ENCODE results near the gene TMEM174. TPM values are rescaled to one million over a fixed set of nuclear protein-coding genes. Genes with fewer than 3 reads are reported as not detected.

Gene TMEM174
- total RNA-seq, 1 donor from 2014 or later, result not detected

DNA sequence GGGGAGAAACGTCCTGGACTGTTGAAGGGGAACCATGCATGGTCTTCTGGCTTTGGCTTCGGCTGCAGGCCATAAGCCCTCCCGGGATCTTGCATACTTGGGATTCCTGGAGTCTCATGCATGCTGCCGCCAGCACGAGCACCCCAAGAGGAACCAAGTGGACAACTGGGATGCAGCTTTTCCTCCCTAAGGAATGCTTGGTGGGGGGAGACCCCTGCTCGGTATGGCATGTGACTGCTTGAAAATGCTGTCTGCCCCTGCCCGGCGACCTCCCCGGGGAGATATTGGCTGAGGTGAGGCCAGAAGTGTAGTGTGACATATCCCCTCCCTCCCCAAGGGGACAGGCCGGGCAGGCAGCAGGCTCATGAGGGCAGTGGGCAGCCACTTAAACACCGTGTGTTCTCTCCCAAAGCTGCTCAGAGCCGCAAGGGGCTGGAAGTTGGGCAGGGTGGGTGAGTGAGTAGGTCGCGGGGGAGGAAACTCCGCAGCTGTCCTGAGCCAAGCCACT, 36.9 kb upstream of the TMEM174 start:
- Mint-ChIP-seq H3K4me1 (ENCODE audit: low read depth) (peaks cover 16% of the 10 kb centered on the region), H3K27ac (ENCODE audit: unreplicated experiment) (no peak overlapping the region)
- no peak for DNase-seq (ENCODE audit: low spot score)

DNA sequence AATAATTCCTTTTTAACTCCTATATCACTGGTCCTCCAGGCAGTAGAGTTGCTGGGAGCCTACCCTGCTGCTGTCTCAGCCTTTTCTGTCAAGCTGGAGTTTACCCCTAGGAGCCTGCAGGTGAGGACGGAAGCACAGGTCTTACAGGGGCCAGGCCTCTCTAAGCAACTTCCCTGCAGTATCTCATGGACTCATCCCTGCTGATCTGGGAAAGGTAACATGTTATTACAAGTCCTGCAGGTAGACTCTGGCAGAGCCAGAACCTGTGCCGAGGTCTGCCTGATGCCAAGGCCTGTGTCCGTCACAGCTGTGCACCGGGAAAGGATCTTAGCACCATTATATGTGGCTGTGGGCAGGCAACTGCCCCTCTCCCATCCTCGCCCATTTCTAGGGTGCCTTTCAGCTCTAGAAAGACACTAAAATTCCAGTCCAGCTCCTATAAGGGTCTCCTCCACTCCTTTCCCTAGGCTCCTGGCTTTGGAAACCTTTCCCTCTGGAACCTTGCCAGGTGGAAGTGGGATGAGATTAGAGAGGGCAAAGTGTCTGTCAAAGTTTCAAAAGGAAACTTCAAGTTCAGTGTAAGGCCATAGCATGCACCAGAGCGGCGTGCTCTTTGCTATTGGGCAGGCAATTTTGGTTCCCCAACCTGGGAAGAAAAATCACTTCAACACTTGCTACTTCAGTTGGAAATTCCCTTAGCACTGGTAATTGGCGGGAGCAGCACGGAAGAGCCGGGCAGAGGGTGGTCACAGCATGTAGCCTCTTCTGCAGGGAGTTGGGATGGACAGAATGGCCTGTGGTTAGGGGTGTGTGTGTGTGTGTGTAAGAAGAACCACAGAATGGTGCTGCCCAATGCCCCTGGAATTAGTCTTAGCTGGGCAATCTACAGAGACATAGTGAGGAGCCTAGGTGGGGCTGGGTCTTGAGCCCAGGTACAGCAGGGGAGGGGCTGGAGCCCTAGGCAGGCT, 35.1 kb upstream of the TMEM174 start:
- peaks cover 16% of the 10 kb centered on the region for H3K4me1 Mint-ChIP-seq (ENCODE audit: low read depth)
- H3K27me3 Mint-ChIP-seq (ENCODE audit: low read depth), result peaks cover 1% of the 10 kb centered on the region
- H3K9me3 Mint-ChIP-seq (ENCODE audit: low read depth), result no peaks in the 10 kb centered on the region
- no peak overlapping the region for H3K4me3 Mint-ChIP-seq (ENCODE audit: unreplicated experiment)
- DNase-seq (ENCODE audit: low spot score), result no peak
- no peak overlapping the region for H3K27ac Mint-ChIP-seq (ENCODE audit: unreplicated experiment)
- H3K36me3 Mint-ChIP-seq (ENCODE audit: low read depth), result no peaks in the 10 kb centered on the region
- TF ChIP-seq CTCF (IDR thresholded peaks at IDR 0.05), result no peak

More for the DNA sequence above, 36.9 kb upstream of the TMEM174 start:
- H3K36me3 Mint-ChIP-seq (ENCODE audit: low read depth), result no peaks in the 10 kb centered on the region
- TF ChIP-seq CTCF (IDR thresholded peaks at IDR 0.05), result no peak
- H3K9me3 Mint-ChIP-seq (ENCODE audit: low read depth), result no peaks in the 10 kb centered on the region
- no peaks in the 10 kb centered on the region for H3K27me3 Mint-ChIP-seq (ENCODE audit: low read depth)
- no peak overlapping the region for H3K4me3 Mint-ChIP-seq (ENCODE audit: unreplicated experiment)

- H3K9me3 Mint-ChIP-seq (ENCODE audit: low read depth), result no peaks in the 10 kb centered on the region
- no peaks in the 10 kb centered on the region for H3K36me3 Mint-ChIP-seq (ENCODE audit: low read depth)
- H3K27ac Mint-ChIP-seq (ENCODE audit: unreplicated experiment), result no peak overlapping the region
- H3K4me3 Mint-ChIP-seq (ENCODE audit: unreplicated experiment), result no peak overlapping the region
- peaks cover 1% of the 10 kb centered on the region for H3K27me3 Mint-ChIP-seq (ENCODE audit: low read depth)
- no peak for DNase-seq (ENCODE audit: low spot score)
- H3K4me1 Mint-ChIP-seq (ENCODE audit: low read depth), result peaks cover 16% of the 10 kb centered on the region
- TF ChIP-seq CTCF (IDR thresholded peaks at IDR 0.05), result no peak
These were observed 33.5 kb upstream of the TMEM174 start for GRCh38 chr5:73139485-73139884.

DNA sequence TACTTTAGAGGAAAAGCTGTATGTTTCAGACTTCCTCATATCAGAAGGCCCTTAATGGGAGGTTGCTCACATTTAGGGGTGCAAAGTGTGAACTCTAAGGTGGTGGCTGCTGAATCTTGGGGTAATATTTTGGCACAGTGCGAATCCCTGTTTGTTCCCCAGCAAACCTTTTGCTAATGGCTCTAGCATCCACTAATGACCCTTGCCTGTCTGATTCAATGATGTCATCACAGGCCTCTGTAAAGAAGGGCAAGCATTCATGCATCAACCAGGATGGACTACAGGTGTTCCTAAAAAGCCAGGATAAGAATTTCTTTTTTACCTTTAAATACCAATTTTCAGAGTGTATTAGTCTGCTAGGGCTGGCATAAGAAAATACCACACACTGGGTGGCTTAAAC, 32.2 kb upstream of the TMEM174 start:
- Mint-ChIP-seq H3K4me1 (ENCODE audit: low read depth) (peaks cover 11% of the 10 kb centered on the region), H3K9me3 (ENCODE audit: low read depth) (no peaks in the 10 kb centered on the region), H3K27me3 (ENCODE audit: low read depth) (peaks cover 3% of the 10 kb centered on the region), H3K27ac (ENCODE audit: unreplicated experiment) (no peak overlapping the region), H3K4me3 (ENCODE audit: unreplicated experiment) (no peak overlapping the region), H3K36me3 (ENCODE audit: low read depth) (no peaks in the 10 kb centered on the region)
- TF ChIP-seq CTCF (IDR thresholded peaks at IDR 0.05), result no peak
- no peak for DNase-seq (ENCODE audit: low spot score)

- DNase-seq (ENCODE audit: low spot score), result no peak
- Mint-ChIP-seq H3K4me3 (ENCODE audit: unreplicated experiment) (no peak overlapping the region), H3K4me1 (ENCODE audit: low read depth) (no peaks in the 10 kb centered on the region), H3K27me3 (ENCODE audit: low read depth) (peaks cover 5% of the 10 kb centered on the region), H3K9me3 (ENCODE audit: low read depth) (no peaks in the 10 kb centered on the region), H3K36me3 (ENCODE audit: low read depth) (no peaks in the 10 kb centered on the region), H3K27ac (ENCODE audit: unreplicated experiment) (no peak overlapping the region)
- TF ChIP-seq CTCF (IDR thresholded peaks at IDR 0.05), result no peak
These were observed 31.0 kb upstream of the TMEM174 start for GRCh38 chr5:73142035-73142434.
